22Rv1 (cell line): ENCODE results near the gene DSCAM.

Source experiments
- H3K27ac ChIP-seq: fragments of 450-650 bp; 2 replicates; pipeline ENCODE4 v1.5.1; 2017
- ZFX ChIP-seq: fragments of 450-650 bp; IDR thresholded peaks from 2 replicates; pipeline ENCODE4 v1.6.1; 2017; ENCODE audit warnings: antibody characterized with exemption, borderline replicate concordance
- TF ChIP-seq, protein P1 (sequence below): fragments of 450-650 bp; IDR thresholded peaks from 2 replicates; pipeline ENCODE4 v1.5.1; 2017; ENCODE audit warnings: mild to moderate bottlenecking

Gene DSCAM

GRCh38 chr21:40465382-40465781 is 381.6 kb downstream of the DSCAM start:
- TF ChIP-seq, protein P1, sequence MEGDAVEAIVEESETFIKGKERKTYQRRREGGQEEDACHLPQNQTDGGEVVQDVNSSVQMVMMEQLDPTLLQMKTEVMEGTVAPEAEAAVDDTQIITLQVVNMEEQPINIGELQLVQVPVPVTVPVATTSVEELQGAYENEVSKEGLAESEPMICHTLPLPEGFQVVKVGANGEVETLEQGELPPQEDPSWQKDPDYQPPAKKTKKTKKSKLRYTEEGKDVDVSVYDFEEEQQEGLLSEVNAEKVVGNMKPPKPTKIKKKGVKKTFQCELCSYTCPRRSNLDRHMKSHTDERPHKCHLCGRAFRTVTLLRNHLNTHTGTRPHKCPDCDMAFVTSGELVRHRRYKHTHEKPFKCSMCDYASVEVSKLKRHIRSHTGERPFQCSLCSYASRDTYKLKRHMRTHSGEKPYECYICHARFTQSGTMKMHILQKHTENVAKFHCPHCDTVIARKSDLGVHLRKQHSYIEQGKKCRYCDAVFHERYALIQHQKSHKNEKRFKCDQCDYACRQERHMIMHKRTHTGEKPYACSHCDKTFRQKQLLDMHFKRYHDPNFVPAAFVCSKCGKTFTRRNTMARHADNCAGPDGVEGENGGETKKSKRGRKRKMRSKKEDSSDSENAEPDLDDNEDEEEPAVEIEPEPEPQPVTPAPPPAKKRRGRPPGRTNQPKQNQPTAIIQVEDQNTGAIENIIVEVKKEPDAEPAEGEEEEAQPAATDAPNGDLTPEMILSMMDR = no peak
- no peak for TF ChIP-seq ZFX
- no peak overlapping the region for H3K27ac ChIP-seq

DNA sequence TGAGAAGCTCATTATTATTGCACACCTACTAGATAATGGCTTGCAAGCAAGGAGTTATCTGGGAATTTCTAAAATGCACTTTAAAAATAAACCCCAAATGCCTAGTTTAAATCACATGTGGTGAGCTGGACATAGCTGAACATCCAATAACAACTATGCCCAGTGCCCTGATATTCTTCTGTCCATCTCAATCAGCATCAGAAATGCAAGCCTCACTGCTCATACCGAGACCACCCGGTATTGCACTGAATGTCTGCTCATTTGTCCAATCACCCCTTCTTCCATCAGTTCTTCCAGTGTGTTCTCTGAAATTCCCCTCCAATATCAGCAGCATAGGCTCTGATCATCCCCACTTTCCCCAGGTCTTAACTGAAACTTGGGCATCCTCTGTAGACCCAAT is 383.8 kb downstream of the DSCAM start:
- no peak overlapping the region for H3K27ac ChIP-seq
- no peak for TF ChIP-seq ZFX
- TF ChIP-seq, protein P1 = no peak

DNA sequence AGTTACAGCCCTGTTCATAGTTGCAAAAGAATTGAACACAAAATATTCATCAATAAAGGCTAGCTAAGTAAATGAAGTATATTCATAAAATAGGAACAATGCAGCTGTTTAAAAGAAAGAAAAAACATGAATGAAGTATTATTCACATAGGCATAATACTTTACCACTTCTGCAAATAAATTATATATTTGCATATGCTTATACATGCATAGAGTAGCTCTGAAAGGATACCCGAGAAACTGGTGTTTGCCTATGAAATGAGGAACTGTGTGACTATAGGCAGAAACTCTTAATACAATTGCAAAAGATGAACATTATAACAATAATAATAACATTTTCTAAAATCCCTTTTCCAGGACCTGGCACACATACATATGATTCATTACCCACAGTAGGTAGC is 385.9 kb downstream of the DSCAM start:
- H3K27ac ChIP-seq = no peak overlapping the region
- no peak for TF ChIP-seq ZFX
- TF ChIP-seq, protein P1 = no peak

DNA sequence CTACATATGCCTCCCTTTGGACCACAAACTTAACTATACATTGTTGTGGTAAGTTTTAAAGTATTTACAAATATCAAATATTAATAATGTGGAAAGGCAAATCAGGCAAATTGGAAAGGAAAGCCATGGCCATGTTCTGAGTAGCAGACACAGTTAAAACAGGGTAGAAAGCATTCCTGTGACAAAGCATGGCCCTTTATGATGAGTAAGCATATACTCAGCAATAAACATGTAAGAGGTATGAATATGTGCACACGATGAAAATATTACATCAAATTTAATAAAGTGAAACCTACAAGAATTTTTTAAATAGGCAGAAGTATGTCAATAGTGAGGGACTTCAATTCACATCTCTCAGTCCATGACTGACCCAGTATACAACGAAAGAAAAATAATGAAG is 389.2 kb downstream of the DSCAM start:
- no peak for TF ChIP-seq ZFX
- no peak overlapping the region for H3K27ac ChIP-seq

DNA sequence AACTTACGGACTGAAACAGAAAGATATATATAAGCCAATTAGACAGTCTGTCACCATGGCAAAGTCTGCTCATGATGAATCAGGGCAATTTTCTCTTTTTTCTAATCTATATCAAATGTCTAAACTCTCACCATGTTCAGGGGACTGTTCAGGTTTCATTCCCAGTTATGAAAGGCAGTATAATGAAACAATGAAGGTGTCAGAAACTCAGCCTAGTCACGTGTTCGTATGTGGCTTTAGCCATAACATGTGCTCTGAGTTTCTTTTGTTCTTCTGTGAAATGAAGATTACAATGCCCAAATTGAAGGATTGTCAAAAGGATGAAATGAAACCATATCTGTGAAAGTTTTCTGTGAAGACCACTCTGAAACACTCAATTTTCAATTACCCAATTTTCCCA is 392.9 kb downstream of the DSCAM start:
- TF ChIP-seq, protein P1 = no peak
- no peak for TF ChIP-seq ZFX
- no peak overlapping the region for H3K27ac ChIP-seq

- no peak for TF ChIP-seq ZFX
- H3K27ac ChIP-seq = no peak overlapping the region
Observed at GRCh38 chr21:40453183-40453582, 393.8 kb downstream of the DSCAM start.

DNA sequence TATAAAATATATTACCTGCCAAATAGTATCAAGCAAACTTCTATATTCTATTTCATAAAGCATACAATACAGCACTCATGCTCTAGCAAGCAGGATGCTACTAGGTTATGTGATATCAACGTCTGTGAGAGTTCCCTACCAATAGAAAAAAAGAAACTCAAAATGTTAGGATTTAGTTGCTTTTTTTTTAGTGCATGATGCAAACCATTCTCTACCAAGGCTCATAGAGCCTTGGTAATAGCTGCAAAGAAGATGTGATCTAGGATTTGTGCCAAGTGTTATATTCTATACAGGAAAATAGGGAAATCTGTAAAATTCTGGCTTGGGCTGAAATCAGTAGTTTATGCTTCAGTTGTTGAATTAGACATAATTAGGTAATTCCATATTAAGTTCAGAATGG is 394.4 kb downstream of the DSCAM start:
- no peak overlapping the region for H3K27ac ChIP-seq
- no peak for TF ChIP-seq ZFX
- TF ChIP-seq, protein P1 = no peak

DNA sequence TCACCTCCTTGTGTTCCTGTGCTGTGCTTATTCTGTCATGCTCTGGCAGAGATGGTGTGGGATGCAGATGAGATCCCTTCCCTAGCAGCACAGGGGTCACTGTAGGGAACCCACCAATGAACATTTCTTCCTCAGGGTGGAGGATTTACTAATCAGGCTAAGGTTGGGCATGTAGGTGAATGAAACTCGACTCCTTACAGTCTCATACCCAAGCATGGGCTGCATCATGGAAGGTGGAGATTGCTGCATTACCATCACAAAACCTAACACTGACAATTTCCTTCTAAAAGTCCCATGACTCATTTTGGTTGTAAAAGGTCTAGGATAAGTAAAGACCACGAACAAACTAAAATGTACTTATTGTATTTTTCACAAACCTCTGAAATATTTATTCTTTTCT is 399.9 kb downstream of the DSCAM start:
- TF ChIP-seq, protein P1 = no peak
- TF ChIP-seq ZFX = no peak
- H3K27ac ChIP-seq = no peak overlapping the region
